SK-N-SH (cell line): Measurements from ENCODE around the gene PADI2. TPM values are rescaled to one million over a fixed set of nuclear protein-coding genes. Genes with fewer than 3 reads are reported as not detected.

ENCODE experiments used
- CTCF ChIA-PET: fragments of 300-600, 350-600 bp; formaldehyde crosslinking; extraction: SDS; loops from one replicate; lab custom pipeline; 2021; lab: Yijun Ruan, JAX
- POLR2A ChIA-PET: fragments of 350-600 bp; sonication (Branson Sonifier 250); formaldehyde crosslinking; extraction: SDS; loops from one replicate; lab custom pipeline; 2020; ENCODE audit warnings: antibody characterized with exemption, inconsistent platforms; lab: Yijun Ruan, JAX
- DNase-seq: peaks from one replicate; pipeline ENCODE4 v3.0.0; 2012
- H2AFZ ChIP-seq: fragments of 200-600 bp; sonication (generic); 2 replicates; pipeline ENCODE4 v1.8.1; 2016; ENCODE audit warnings: antibody characterized with exemption, mild to moderate bottlenecking, low read depth
- H3F3A ChIP-seq: fragments of 200-600 bp; sonication (generic); replicated peaks from 2 replicates; pipeline ENCODE3; 2016; ENCODE audit warnings: antibody characterized with exemption, mild to moderate bottlenecking; ENCODE audit not compliant: insufficient read depth
- H3K27ac ChIP-seq, 2 experiments: fragments of 200-500 bp in 1 of 2; fragments of 200-600 bp in 1 of 2; sonication (Bioruptor generic) in 1 of 2; sonication (generic), shearing (Covaris generic) in 1 of 2; 2 replicates each; pipeline versions ENCODE4 v1.5.1 to v1.6.1; 2014 to 2016; ENCODE audit warnings: low read depth in 2 of 2, inconsistent platforms in 1 of 2, low read length in 1 of 2, mild to moderate bottlenecking in 1 of 2, mixed read lengths in 1 of 2
- H3K27me3 ChIP-seq: fragments of 200-600 bp; sonication (generic), shearing (Covaris generic); 2 replicates; pipeline ENCODE4 v1.6.1; 2016; ENCODE audit warnings: mixed run types; ENCODE audit not compliant: insufficient read depth
- H3K36me3 ChIP-seq, 2 experiments: fragments of 200-500 bp in 1 of 2; fragments of 200-600 bp in 1 of 2; sonication (Bioruptor generic) in 1 of 2; sonication (generic) in 1 of 2; replicated peaks in 1 of 2; 2 replicates each; pipeline versions ENCODE3 to v1.5.1; 2014 to 2016; ENCODE audit warnings: low read length in 1 of 2, mild to moderate bottlenecking in 1 of 2; ENCODE audit not compliant: insufficient read depth in 2 of 2, control insufficient read depth in 1 of 2
- H3K4me1 ChIP-seq, 2 experiments: fragments of 200-500 bp in 1 of 2; fragments of 200-600 bp in 1 of 2; sonication (Bioruptor generic) in 1 of 2; sonication (generic), shearing (Covaris generic) in 1 of 2; 2 replicates each; pipeline versions ENCODE4 v1.5.1 to v1.6.1; 2014 to 2016; ENCODE audit warnings: low read depth in 1 of 2, low read length in 1 of 2, mixed run types in 1 of 2; ENCODE audit not compliant: insufficient read depth in 2 of 2, control insufficient read depth in 1 of 2
- H3K4me2 ChIP-seq: fragments of 200-600 bp; sonication (generic), shearing (Covaris generic); 2 replicates; pipeline ENCODE4 v1.6.1; 2017; ENCODE audit warnings: mixed run types
- H3K4me3 ChIP-seq, 2 experiments: fragments of 200-500 bp in 1 of 2; fragments of 200-600 bp in 1 of 2; sonication (Bioruptor generic) in 1 of 2; sonication (generic), shearing (Covaris generic) in 1 of 2; 2 replicates each; pipeline versions ENCODE4 v1.5.1 to v1.8.1; 2014 to 2016; ENCODE audit warnings: low read depth in 2 of 2, inconsistent platforms in 1 of 2, low read length in 1 of 2, mild to moderate bottlenecking in 1 of 2, mixed read lengths in 1 of 2, moderate library complexity in 1 of 2
- H3K79me2 ChIP-seq: fragments of 200-600 bp; sonication (generic); 2 replicates; pipeline ENCODE4 v1.8.1; 2017; ENCODE audit warnings: mild to moderate bottlenecking; ENCODE audit not compliant: insufficient read depth
- H3K9ac ChIP-seq: fragments of 200-600 bp; sonication (generic); 2 replicates; pipeline ENCODE4 v1.6.1; 2017; ENCODE audit warnings: mixed run types
- H3K9me2 ChIP-seq: fragments of 200-600 bp; sonication (generic); 2 replicates; pipeline ENCODE4 v1.6.1; 2017; ENCODE audit warnings: mixed run types
- H3K9me3 ChIP-seq: fragments of 200-600 bp; sonication (generic); 2 replicates; pipeline ENCODE4 v1.6.1; 2017; ENCODE audit warnings: mixed run types, mild to moderate bottlenecking, moderate library complexity
- H4K20me1 ChIP-seq: fragments of 200-600 bp; sonication (generic); 2 replicates; pipeline ENCODE4 v1.6.1; 2017; ENCODE audit warnings: mild to moderate bottlenecking, mixed run types; ENCODE audit not compliant: insufficient read depth
- CHD2 ChIP-seq: fragments of 150-350 bp; IDR thresholded peaks from 2 replicates; pipeline ENCODE4 v1.6.1; 2018; ENCODE audit warnings: low read length; ENCODE audit not compliant: partially characterized antibody
- ELF1 ChIP-seq: IDR thresholded peaks from 2 replicates; pipeline ENCODE4 v1.4.0; 2012
- FOSL2 ChIP-seq: IDR thresholded peaks from 2 replicates; pipeline ENCODE4 v1.4.0; 2012; ENCODE audit warnings: low read depth, mild to moderate bottlenecking, moderate library complexity, borderline replicate concordance
- FOXM1 ChIP-seq: IDR thresholded peaks from 2 replicates; pipeline ENCODE4 v1.4.0; 2012; ENCODE audit warnings: low read depth, mild to moderate bottlenecking
- GABPA ChIP-seq: IDR thresholded peaks from 2 replicates; pipeline ENCODE4 v1.4.0; 2012; ENCODE audit warnings: low read depth, mild to moderate bottlenecking
- MEF2A ChIP-seq: IDR thresholded peaks from 2 replicates; pipeline ENCODE4 v1.4.0; 2012; ENCODE audit warnings: low read depth, borderline replicate concordance
- NFIC ChIP-seq: IDR thresholded peaks from 2 replicates; pipeline ENCODE4 v1.4.0; 2012; ENCODE audit warnings: borderline replicate concordance
- RAD21 ChIP-seq: IDR thresholded peaks from 2 replicates; pipeline ENCODE4 v1.6.1; 2012; ENCODE audit warnings: mild to moderate bottlenecking, low read length
- REST ChIP-seq: IDR thresholded peaks from 2 replicates; pipeline ENCODE4 v1.6.1; 2012; ENCODE audit warnings: mild to moderate bottlenecking, low read depth, low read length, moderate library complexity
- RXRA ChIP-seq: IDR thresholded peaks from 2 replicates; pipeline ENCODE4 v1.4.0; 2012; ENCODE audit warnings: low read depth, mild to moderate bottlenecking, borderline replicate concordance
- SMC3 ChIP-seq: IDR thresholded peaks from 2 replicates; pipeline ENCODE4 v1.6.1; 2012; ENCODE audit warnings: low read depth, low read length, improper control_type of control experiment
- TEAD4 ChIP-seq: IDR thresholded peaks from 2 replicates; pipeline ENCODE4 v1.4.0; 2012; ENCODE audit warnings: mild to moderate bottlenecking, borderline replicate concordance; ENCODE audit not compliant: insufficient read depth
- ZBTB33 ChIP-seq: IDR thresholded peaks from 2 replicates; pipeline ENCODE4 v1.4.0; 2012; ENCODE audit warnings: low read depth, borderline replicate concordance
- WGBS: methylation state at CpG from one replicate; pipeline ENCODE4 v1.1.6; 2017; ENCODE audit warnings: low lambda C conversion rate; 5-methylcytosine and 5-hydroxymethylcytosine counted together
- polyA plus RNA-seq, 3 experiments: library from polyadenylated mRNA; depleted of rRNA; stranded (reverse); fragments of >200 nt; gene quantifications; 2 replicates each; pipeline ENCODE4 v1.2.3, GENCODE V29; 2012
- TF ChIP-seq, protein P1 (sequence below): fragments of 200-600 bp; sonication (generic); IDR thresholded peaks from 2 replicates; pipeline ENCODE4 v1.6.1; 2017; ENCODE audit warnings: antibody characterized with exemption, mild to moderate bottlenecking, moderate library complexity

Gene PADI2
- polyA plus RNA-seq, 1 of the 3 experiments (the other 2 are of a cell fraction), result 0.58 TPM

DNA sequence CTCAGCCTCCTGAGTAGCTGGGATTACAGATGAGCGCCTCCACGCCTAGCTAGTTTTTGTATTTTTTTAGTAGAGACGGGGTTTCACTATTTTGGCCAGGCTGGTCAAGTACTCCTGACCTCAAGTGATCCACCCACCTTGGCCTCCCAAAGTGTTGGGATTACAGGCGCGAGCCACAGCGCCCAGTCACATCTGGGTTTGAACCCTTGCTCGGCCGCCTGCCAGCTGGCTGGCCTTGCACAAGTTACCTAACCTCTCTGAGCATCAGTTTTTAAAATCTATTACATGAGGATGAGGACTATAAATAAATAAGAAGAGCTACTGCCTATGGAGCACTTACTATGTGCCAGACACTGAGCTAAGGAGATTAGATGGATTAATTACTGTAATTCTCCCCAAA, 17.7 kb upstream of the PADI2 start:
- TF ChIP-seq REST (no peak), RXRA (no peak), RAD21 (no peak), MEF2A (no peak), FOXM1 (no peak), ZBTB33 (no peak), FOSL2 (no peak), GABPA (no peak)
- TF ChIP-seq, protein P1, sequence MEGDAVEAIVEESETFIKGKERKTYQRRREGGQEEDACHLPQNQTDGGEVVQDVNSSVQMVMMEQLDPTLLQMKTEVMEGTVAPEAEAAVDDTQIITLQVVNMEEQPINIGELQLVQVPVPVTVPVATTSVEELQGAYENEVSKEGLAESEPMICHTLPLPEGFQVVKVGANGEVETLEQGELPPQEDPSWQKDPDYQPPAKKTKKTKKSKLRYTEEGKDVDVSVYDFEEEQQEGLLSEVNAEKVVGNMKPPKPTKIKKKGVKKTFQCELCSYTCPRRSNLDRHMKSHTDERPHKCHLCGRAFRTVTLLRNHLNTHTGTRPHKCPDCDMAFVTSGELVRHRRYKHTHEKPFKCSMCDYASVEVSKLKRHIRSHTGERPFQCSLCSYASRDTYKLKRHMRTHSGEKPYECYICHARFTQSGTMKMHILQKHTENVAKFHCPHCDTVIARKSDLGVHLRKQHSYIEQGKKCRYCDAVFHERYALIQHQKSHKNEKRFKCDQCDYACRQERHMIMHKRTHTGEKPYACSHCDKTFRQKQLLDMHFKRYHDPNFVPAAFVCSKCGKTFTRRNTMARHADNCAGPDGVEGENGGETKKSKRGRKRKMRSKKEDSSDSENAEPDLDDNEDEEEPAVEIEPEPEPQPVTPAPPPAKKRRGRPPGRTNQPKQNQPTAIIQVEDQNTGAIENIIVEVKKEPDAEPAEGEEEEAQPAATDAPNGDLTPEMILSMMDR, result no peak
- H3F3A ChIP-seq, result no peaks in the 10 kb centered on the region
- H4K20me1 ChIP-seq, result no peaks in the 10 kb centered on the region
- WGBS, result 92% methylated on average over 8 of the region's 8 CpGs
- DNase-seq, result no peak
- no peak overlapping the region for H3K9ac ChIP-seq
- no peaks in the 10 kb centered on the region for H3K36me3 ChIP-seq
- H3K9me3 ChIP-seq, result no peaks in the 10 kb centered on the region
- H3K27ac ChIP-seq, result no peak overlapping the region
- H3K4me1 ChIP-seq, result no peaks in the 10 kb centered on the region
- H3K4me3 ChIP-seq, result no peak overlapping the region
- ChIA-PET POLR2A (no interaction called here), CTCF (interaction anchor here (6.4 to 24.7 kb wide), 2 partner anchors 12 to 103 kb away, joined by 46 to 462 read pairs; no protein-coding TSS in a partner anchor)
- H2AFZ ChIP-seq, result no peak overlapping the region
- H3K79me2 ChIP-seq, result no peaks in the 10 kb centered on the region
- no peaks in the 10 kb centered on the region for H3K27me3 ChIP-seq
- H3K9me2 ChIP-seq, result no peaks in the 10 kb centered on the region
- H3K4me2 ChIP-seq, result no peak overlapping the region

- POLR2A ChIA-PET, result interaction anchor here (0.6 kb wide), 1 partner anchor 416 kb away, joined by 5 read pairs; no protein-coding TSS in a partner anchor
- 87% methylated on average over 13 of the region's 13 CpGs for WGBS
- CTCF ChIA-PET, result interaction anchor here (6.4 to 24.7 kb wide), 2 partner anchors 11 to 104 kb away, joined by 46 to 462 read pairs; no protein-coding TSS in a partner anchor
Observed at GRCh38 chr1:17136145-17136544, 16.9 kb upstream of the PADI2 start.

More at GRCh38 chr1:17136145-17136544, 16.9 kb upstream of the PADI2 start:
- TF ChIP-seq NFIC, result no peak
- TF ChIP-seq SMC3, result no peak
- no peak for TF ChIP-seq ELF1
- TF ChIP-seq MEF2A, result no peak
- TF ChIP-seq CHD2, result no peak
- TF ChIP-seq ZBTB33, result no peak
- TF ChIP-seq RAD21, result no peak
- TF ChIP-seq TEAD4, result no peak
- Histone ChIP-seq H3K4me2 (no peak overlapping the region), H2AFZ (no peak overlapping the region), H3F3A (no peaks in the 10 kb centered on the region), H3K27ac (no peak overlapping the region), H3K36me3 (no peaks in the 10 kb centered on the region), H3K79me2 (no peaks in the 10 kb centered on the region), H3K4me1 (no peaks in the 10 kb centered on the region), H4K20me1 (no peaks in the 10 kb centered on the region), H3K9ac (no peak overlapping the region), H3K4me3 (no peak overlapping the region), H3K27me3 (no peaks in the 10 kb centered on the region), H3K9me2 (no peaks in the 10 kb centered on the region), H3K9me3 (no peaks in the 10 kb centered on the region)
- no peak for DNase-seq
